Trophoblast cell (in vitro differentiated cells and primary cell): ENCODE measurements around the gene MDK.

Experiments
- DNase-seq, 2 donors: peaks; one replicate each; pipeline ENCODE4 v3.0.0-alpha.2; 2016
- H2AFZ ChIP-seq: 2 replicates; pipeline ENCODE4 v1.6.1; 2013; ENCODE audit warnings: low read length, moderate library complexity, mild to moderate bottlenecking; ENCODE audit not compliant: insufficient read depth, poor library complexity
- H2AK5ac ChIP-seq: 2 replicates; pipeline ENCODE4 v1.6.1; 2013; ENCODE audit warnings: mild to moderate bottlenecking, low read length
- H2BK120ac ChIP-seq: 2 replicates; pipeline ENCODE4 v1.6.1; 2013; ENCODE audit warnings: low read length, mild to moderate bottlenecking, moderate library complexity; ENCODE audit not compliant: insufficient read depth, poor library complexity
- H2BK12ac ChIP-seq: 2 replicates; pipeline ENCODE4 v1.6.1; 2013; ENCODE audit warnings: mild to moderate bottlenecking, low read length, moderate library complexity
- H2BK5ac ChIP-seq: 2 replicates; pipeline ENCODE4 v1.6.1; 2013; ENCODE audit warnings: low read length, low read depth, moderate library complexity, mild to moderate bottlenecking; ENCODE audit not compliant: poor library complexity
- H3K14ac ChIP-seq: 2 replicates; pipeline ENCODE4 v1.6.1; 2013; ENCODE audit warnings: mild to moderate bottlenecking, low read length
- H3K18ac ChIP-seq: 2 replicates; pipeline ENCODE4 v1.6.1; 2013; ENCODE audit warnings: mild to moderate bottlenecking, low read length
- H3K23ac ChIP-seq: 2 replicates; pipeline ENCODE4 v1.6.1; 2013; ENCODE audit warnings: low read length
- H3K27ac ChIP-seq: 2 replicates; pipeline ENCODE4 v1.5.1; 2013; ENCODE audit warnings: low read depth, mild to moderate bottlenecking, inconsistent platforms, low read length, moderate library complexity
- H3K27me3 ChIP-seq: 2 replicates; pipeline ENCODE4 v1.6.1; 2013; ENCODE audit warnings: inconsistent platforms, mild to moderate bottlenecking, low read length, moderate library complexity; ENCODE audit not compliant: insufficient read depth
- H3K36me3 ChIP-seq, 2 experiments: 1 replicate in 1 of 2; 2 replicates in 1 of 2; pipeline ENCODE4 v1.6.1; 2013; ENCODE audit warnings: low read length in 2 of 2, mild to moderate bottlenecking in 2 of 2, moderate library complexity in 1 of 2; ENCODE audit not compliant: insufficient read depth in 2 of 2, control insufficient read depth in 1 of 2
- H3K4ac ChIP-seq: 2 replicates; pipeline ENCODE4 v1.6.1; 2013; ENCODE audit warnings: low read depth, mild to moderate bottlenecking, low read length, moderate library complexity
- H3K4me1 ChIP-seq, 2 experiments: 1 replicate in 1 of 2; 2 replicates in 1 of 2; pipeline ENCODE4 v1.6.1; 2013; ENCODE audit warnings: low read length in 2 of 2, mild to moderate bottlenecking in 2 of 2, moderate library complexity in 1 of 2; ENCODE audit not compliant: insufficient read depth in 2 of 2, control insufficient read depth in 1 of 2
- H3K4me2 ChIP-seq: 2 replicates; pipeline ENCODE4 v1.6.1; 2013; ENCODE audit warnings: inconsistent platforms, mild to moderate bottlenecking, low read length, moderate library complexity
- H3K4me3 ChIP-seq: 2 replicates; pipeline ENCODE4 v1.5.1; 2013; ENCODE audit warnings: mild to moderate bottlenecking, low read depth, low read length, inconsistent platforms
- H3K79me1 ChIP-seq: one replicate; pipeline ENCODE4 v1.6.1; 2013; ENCODE audit warnings: low read length
- H3K79me2 ChIP-seq: 2 replicates; pipeline ENCODE4 v1.6.1; 2013; ENCODE audit warnings: low read length, mild to moderate bottlenecking; ENCODE audit not compliant: control insufficient read depth, insufficient read depth, poor library complexity
- H3K9ac ChIP-seq: 2 replicates; pipeline ENCODE4 v1.6.1; 2013; ENCODE audit warnings: mild to moderate bottlenecking, low read length
- H3K9me3 ChIP-seq: 2 replicates; pipeline ENCODE4 v1.6.1; 2013; ENCODE audit warnings: low read depth, mild to moderate bottlenecking, control low read depth, inconsistent platforms, low read length; ENCODE audit not compliant: insufficient read depth
- H4K12ac ChIP-seq: 2 replicates; pipeline ENCODE4 v1.6.1; 2013; ENCODE audit warnings: low read depth, mild to moderate bottlenecking, low read length, moderate library complexity
- H4K8ac ChIP-seq: 2 replicates; pipeline ENCODE4 v1.6.1; 2013; ENCODE audit warnings: low read depth, mild to moderate bottlenecking, low read length, moderate library complexity
- H4K91ac ChIP-seq: one replicate; pipeline ENCODE4 v1.6.1; 2013; ENCODE audit warnings: low read depth, mild to moderate bottlenecking, low read length, moderate library complexity
- WGBS: extraction: QIAGEN DNeasy Blood & Tissue Kit; methylation state at CpG from one replicate; pipeline ENCODE4 v1.1.7; 2013; ENCODE audit warnings: missing lambda C conversion rate; ENCODE audit not compliant: insufficient read length, insufficient coverage; ENCODE audit errors: extremely low coverage; 5-methylcytosine and 5-hydroxymethylcytosine counted together

Gene MDK

GRCh38 chr11:46359953-46360352 lies 21.5 kb upstream of the MDK start:
- no peak overlapping the region for H4K12ac ChIP-seq
- no peak overlapping the region for H2BK12ac ChIP-seq
- H3K23ac ChIP-seq, result no peak overlapping the region
- no peaks in the 10 kb centered on the region for H3K79me1 ChIP-seq
- no peak overlapping the region for H3K27ac ChIP-seq
- no peak overlapping the region for H3K18ac ChIP-seq
- H2AFZ ChIP-seq, result no peak overlapping the region
- no peak overlapping the region for H4K91ac ChIP-seq
- no peak overlapping the region for H3K4me2 ChIP-seq
- H3K79me2 ChIP-seq, result peaks cover 2% of the 10 kb centered on the region
- no peaks in the 10 kb centered on the region for H3K27me3 ChIP-seq
- no peak overlapping the region for H3K14ac ChIP-seq
- no peaks in the 10 kb centered on the region for H3K9me3 ChIP-seq
- H2AK5ac ChIP-seq, result no peak overlapping the region
- no CpG with 5 or more reads among the region's 1 CpG for WGBS
- peaks cover 12 to 15% of the 10 kb centered on the region in 2 experiments for H3K4me1 ChIP-seq
- no peak overlapping the region for H2BK120ac ChIP-seq
- H3K4me3 ChIP-seq, result no peak overlapping the region
- H3K36me3 ChIP-seq, result peaks cover 8 to 10% of the 10 kb centered on the region in 2 experiments
- no peak for DNase-seq
- no peak overlapping the region for H4K8ac ChIP-seq
- no peak overlapping the region for H3K4ac ChIP-seq
- no peak overlapping the region for H3K9ac ChIP-seq
- H2BK5ac ChIP-seq, result no peak overlapping the region

- no peak overlapping the region for H3K27ac ChIP-seq
- no peak overlapping the region for H3K14ac ChIP-seq
- H3K4me3 ChIP-seq, result no peak overlapping the region
- H2BK12ac ChIP-seq, result no peak overlapping the region
- peaks cover 2% of the 10 kb centered on the region for H3K79me2 ChIP-seq
- no peak overlapping the region for H2AK5ac ChIP-seq
- no peak overlapping the region for H3K4me2 ChIP-seq
- peaks cover 8 to 10% of the 10 kb centered on the region in 2 experiments for H3K36me3 ChIP-seq
- no peaks in the 10 kb centered on the region for H3K79me1 ChIP-seq
- H2AFZ ChIP-seq, result no peak overlapping the region
- H3K9ac ChIP-seq, result no peak overlapping the region
- no peak for DNase-seq
- H3K18ac ChIP-seq, result no peak overlapping the region
- no peak overlapping the region for H2BK5ac ChIP-seq
- peaks cover 12 to 15% of the 10 kb centered on the region in 2 experiments for H3K4me1 ChIP-seq
- no CpG with 5 or more reads among the region's 7 CpGs for WGBS
- H3K9me3 ChIP-seq, result no peaks in the 10 kb centered on the region
- no peaks in the 10 kb centered on the region for H3K27me3 ChIP-seq
- H4K91ac ChIP-seq, result no peak overlapping the region
- no peak overlapping the region for H3K23ac ChIP-seq
- no peak overlapping the region for H4K8ac ChIP-seq
- H2BK120ac ChIP-seq, result no peak overlapping the region
- no peak overlapping the region for H4K12ac ChIP-seq
- H3K4ac ChIP-seq, result no peak overlapping the region
Observed at GRCh38 chr11:46360878-46361277, 20.6 kb upstream of the MDK start.

- no peak overlapping the region for H3K4me3 ChIP-seq
- H3K23ac ChIP-seq, result no peak overlapping the region
- H3K4me1 ChIP-seq, result peaks cover 12% of the 10 kb centered on the region in 2 experiments
- peak overlapping the region; percentile 16 for H3K18ac ChIP-seq
- H3K9me3 ChIP-seq, result no peaks in the 10 kb centered on the region
- H3K14ac ChIP-seq, result no peak overlapping the region
- H4K12ac ChIP-seq, result no peak overlapping the region
- no peak overlapping the region for H3K4me2 ChIP-seq
- no CpG with 5 or more reads among the region's 26 CpGs for WGBS
- no peak overlapping the region for H2AK5ac ChIP-seq
- H2BK12ac ChIP-seq, result no peak overlapping the region
- peaks cover 2% of the 10 kb centered on the region for H3K79me2 ChIP-seq
- no peak for DNase-seq
- H4K8ac ChIP-seq, result no peak overlapping the region
- H4K91ac ChIP-seq, result no peak overlapping the region
- H3K27me3 ChIP-seq, result no peaks in the 10 kb centered on the region
- H3K4ac ChIP-seq, result no peak overlapping the region
- no peak overlapping the region for H3K9ac ChIP-seq
- H2AFZ ChIP-seq, result no peak overlapping the region
- peaks cover 7 to 12% of the 10 kb centered on the region in 2 experiments for H3K36me3 ChIP-seq
- H3K27ac ChIP-seq, result no peak overlapping the region
- H2BK5ac ChIP-seq, result no peak overlapping the region
- no peaks in the 10 kb centered on the region for H3K79me1 ChIP-seq
- no peak overlapping the region for H2BK120ac ChIP-seq
Observed at GRCh38 chr11:46361283-46362155, 19.9 kb upstream of the MDK start.

GRCh38 chr11:46362156-46363030 lies 19.1 kb upstream of the MDK start:
- no peak overlapping the region for H4K8ac ChIP-seq
- H2AFZ ChIP-seq, result no peak overlapping the region
- H3K27me3 ChIP-seq, result no peaks in the 10 kb centered on the region
- peak overlapping the region; percentile 16 for H3K18ac ChIP-seq
- H2BK5ac ChIP-seq, result no peak overlapping the region
- no peak overlapping the region for H3K4me3 ChIP-seq
- no peak overlapping the region for H2BK120ac ChIP-seq
- no peak overlapping the region for H3K14ac ChIP-seq
- H3K4me2 ChIP-seq, result no peak overlapping the region
- H4K12ac ChIP-seq, result no peak overlapping the region
- no peaks in the 10 kb centered on the region for H3K9me3 ChIP-seq
- no peak overlapping the region for H2BK12ac ChIP-seq
- no peak overlapping the region for H3K27ac ChIP-seq
- no peak for DNase-seq
- H3K4me1 ChIP-seq, result peaks cover 11 to 12% of the 10 kb centered on the region in 2 experiments
- H4K91ac ChIP-seq, result no peak overlapping the region
- no peaks in the 10 kb centered on the region for H3K79me1 ChIP-seq
- no peak overlapping the region for H3K9ac ChIP-seq
- no peak overlapping the region for H3K23ac ChIP-seq
- H3K79me2 ChIP-seq, result peaks cover 2% of the 10 kb centered on the region
- no CpG with 5 or more reads among the region's 20 CpGs for WGBS
- peak overlapping the region; percentile 5 for H3K4ac ChIP-seq
- H2AK5ac ChIP-seq, result no peak overlapping the region
- peaks cover 7 to 17% of the 10 kb centered on the region in 2 experiments for H3K36me3 ChIP-seq
